ENCODE measurements around the gene NRP1. TPM values are rescaled to one million over a fixed set of nuclear protein-coding genes. Genes with fewer than 3 reads are reported as not detected.

NRP1 gene
- total RNA-seq, 1 experiment from 2014 or later, result 3.0 TPM

DNA sequence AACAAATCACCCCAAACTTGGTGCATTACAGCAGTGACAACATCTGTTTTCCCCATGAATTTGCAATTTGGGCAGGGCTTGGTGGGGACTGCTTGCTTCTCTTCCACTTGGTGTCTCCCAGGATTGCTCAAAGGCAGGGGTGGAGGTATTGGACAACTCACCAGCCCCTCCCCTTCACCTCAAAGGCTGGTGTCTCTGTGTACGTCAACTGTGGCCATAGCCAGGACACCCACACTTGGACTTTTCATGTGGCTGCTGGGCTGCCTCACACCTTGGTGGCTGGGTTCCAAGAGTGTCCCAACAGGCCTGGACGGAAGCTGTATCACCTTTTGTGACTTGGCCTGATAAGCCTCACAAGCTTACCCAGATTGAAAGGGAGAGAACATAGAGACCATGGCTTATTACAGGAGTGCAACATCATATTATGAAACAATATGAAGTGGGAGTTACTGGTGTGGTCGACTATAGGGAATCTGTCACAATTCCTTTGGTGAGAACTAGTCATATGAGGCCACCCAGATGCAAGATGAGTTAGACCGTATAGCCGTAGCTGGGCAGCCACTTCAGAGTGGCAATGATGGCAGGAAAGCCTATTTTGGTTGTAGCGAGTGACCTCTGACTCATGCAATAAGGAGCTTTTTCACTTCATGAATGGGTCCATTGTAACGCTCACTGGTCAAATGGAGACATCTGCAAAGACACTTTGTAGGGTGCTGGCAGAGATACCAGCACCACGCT is 188.8 kb downstream of the NRP1 start:
- TF ChIP-seq, protein P1, sequence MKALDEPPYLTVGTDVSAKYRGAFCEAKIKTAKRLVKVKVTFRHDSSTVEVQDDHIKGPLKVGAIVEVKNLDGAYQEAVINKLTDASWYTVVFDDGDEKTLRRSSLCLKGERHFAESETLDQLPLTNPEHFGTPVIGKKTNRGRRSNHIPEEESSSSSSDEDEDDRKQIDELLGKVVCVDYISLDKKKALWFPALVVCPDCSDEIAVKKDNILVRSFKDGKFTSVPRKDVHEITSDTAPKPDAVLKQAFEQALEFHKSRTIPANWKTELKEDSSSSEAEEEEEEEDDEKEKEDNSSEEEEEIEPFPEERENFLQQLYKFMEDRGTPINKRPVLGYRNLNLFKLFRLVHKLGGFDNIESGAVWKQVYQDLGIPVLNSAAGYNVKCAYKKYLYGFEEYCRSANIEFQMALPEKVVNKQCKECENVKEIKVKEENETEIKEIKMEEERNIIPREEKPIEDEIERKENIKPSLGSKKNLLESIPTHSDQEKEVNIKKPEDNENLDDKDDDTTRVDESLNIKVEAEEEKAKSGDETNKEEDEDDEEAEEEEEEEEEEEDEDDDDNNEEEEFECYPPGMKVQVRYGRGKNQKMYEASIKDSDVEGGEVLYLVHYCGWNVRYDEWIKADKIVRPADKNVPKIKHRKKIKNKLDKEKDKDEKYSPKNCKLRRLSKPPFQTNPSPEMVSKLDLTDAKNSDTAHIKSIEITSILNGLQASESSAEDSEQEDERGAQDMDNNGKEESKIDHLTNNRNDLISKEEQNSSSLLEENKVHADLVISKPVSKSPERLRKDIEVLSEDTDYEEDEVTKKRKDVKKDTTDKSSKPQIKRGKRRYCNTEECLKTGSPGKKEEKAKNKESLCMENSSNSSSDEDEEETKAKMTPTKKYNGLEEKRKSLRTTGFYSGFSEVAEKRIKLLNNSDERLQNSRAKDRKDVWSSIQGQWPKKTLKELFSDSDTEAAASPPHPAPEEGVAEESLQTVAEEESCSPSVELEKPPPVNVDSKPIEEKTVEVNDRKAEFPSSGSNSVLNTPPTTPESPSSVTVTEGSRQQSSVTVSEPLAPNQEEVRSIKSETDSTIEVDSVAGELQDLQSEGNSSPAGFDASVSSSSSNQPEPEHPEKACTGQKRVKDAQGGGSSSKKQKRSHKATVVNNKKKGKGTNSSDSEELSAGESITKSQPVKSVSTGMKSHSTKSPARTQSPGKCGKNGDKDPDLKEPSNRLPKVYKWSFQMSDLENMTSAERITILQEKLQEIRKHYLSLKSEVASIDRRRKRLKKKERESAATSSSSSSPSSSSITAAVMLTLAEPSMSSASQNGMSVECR (CRISPR knock-in tag; IDR thresholded peaks at IDR 0.05; ENCODE audit: borderline replicate concordance), result no peak
- peak; percentile 58; the same call in 1 of the 2 replicates for TF ChIP-seq GABPB1 (CRISPR knock-in tag; IDR thresholded peaks at IDR 0.05)
- H3K9me3 Mint-ChIP-seq, result peaks cover 21% of the 10 kb centered on the region
- H3K27ac Mint-ChIP-seq, result no peak overlapping the region
- no peaks in the 10 kb centered on the region for H3K27me3 Mint-ChIP-seq (ENCODE audit: low read depth)
- POLR2A ChIA-PET, result no interaction called here
- H3K4me3 Mint-ChIP-seq, result no peak overlapping the region
- CTCF ChIA-PET, result interaction anchor here (1.0 to 1.1 kb wide), 2 partner anchors 30 to 137 kb away, joined by 4 read pairs; no protein-coding TSS in a partner anchor
- no peaks in the 10 kb centered on the region for H3K36me3 Mint-ChIP-seq
- DNase-seq (ENCODE audit: low spot score), result no peak
- ATAC-seq, result no peak
- H3K4me1 Mint-ChIP-seq, result no peaks in the 10 kb centered on the region

DNA sequence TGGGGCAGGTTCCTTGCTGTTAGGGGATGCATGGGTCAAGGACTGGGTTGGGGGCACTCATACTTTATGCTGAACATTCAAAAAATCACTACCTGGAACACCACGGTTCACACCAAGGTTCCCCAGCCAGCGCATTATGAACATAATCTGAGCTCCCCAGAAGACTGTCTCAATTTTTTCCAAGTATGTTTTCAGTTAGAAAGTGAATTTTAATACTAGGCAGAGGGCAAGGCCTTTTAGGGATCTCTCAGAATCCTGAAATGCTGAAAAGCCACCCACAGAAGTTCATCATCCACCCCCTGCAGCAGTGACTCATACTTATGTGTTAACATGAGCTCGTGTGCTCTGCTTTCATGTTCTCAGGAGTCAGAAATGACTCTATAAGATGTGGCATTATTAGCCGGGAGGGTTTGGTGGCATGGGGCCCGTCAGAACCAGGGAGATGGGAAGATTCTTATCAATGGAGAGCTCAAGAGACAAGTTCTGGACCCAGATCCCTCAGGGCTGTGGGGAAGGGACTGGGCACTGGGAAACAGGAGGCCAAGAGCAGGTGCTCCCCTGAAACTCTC is 191.2 kb downstream of the NRP1 start:
- Mint-ChIP-seq H3K27ac (no peak overlapping the region), H3K9me3 (peaks cover 15% of the 10 kb centered on the region), H3K4me3 (no peak overlapping the region), H3K27me3 (ENCODE audit: low read depth) (no peaks in the 10 kb centered on the region), H3K36me3 (no peaks in the 10 kb centered on the region), H3K4me1 (0 out of 2 replicates have a peak, but pooled peaks cover 2% of the 10 kb centered on the region)
- no peak for DNase-seq (ENCODE audit: low spot score)
- CTCF ChIA-PET, result no interaction called here
- ATAC-seq, result no peak
- POLR2A ChIA-PET, result no interaction called here
- TF ChIP-seq PRRX2 (CRISPR knock-in tag; IDR thresholded peaks at IDR 0.05), result no peak
- TF ChIP-seq, protein P2, sequence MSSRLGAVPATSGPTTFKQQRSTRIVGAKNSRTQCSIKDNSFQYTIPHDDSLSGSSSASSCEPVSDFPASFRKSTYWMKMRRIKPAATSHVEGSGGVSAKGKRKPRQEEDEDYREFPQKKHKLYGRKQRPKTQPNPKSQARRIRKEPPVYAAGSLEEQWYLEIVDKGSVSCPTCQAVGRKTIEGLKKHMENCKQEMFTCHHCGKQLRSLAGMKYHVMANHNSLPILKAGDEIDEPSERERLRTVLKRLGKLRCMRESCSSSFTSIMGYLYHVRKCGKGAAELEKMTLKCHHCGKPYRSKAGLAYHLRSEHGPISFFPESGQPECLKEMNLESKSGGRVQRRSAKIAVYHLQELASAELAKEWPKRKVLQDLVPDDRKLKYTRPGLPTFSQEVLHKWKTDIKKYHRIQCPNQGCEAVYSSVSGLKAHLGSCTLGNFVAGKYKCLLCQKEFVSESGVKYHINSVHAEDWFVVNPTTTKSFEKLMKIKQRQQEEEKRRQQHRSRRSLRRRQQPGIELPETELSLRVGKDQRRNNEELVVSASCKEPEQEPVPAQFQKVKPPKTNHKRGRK (CRISPR knock-in tag; IDR thresholded peaks at IDR 0.05; ENCODE audit: borderline replicate concordance), result no peak
- TF ChIP-seq, protein P3, sequence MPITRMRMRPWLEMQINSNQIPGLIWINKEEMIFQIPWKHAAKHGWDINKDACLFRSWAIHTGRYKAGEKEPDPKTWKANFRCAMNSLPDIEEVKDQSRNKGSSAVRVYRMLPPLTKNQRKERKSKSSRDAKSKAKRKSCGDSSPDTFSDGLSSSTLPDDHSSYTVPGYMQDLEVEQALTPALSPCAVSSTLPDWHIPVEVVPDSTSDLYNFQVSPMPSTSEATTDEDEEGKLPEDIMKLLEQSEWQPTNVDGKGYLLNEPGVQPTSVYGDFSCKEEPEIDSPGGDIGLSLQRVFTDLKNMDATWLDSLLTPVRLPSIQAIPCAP (CRISPR knock-in tag; IDR thresholded peaks at IDR 0.05), result no peak
- no peak for TF ChIP-seq NFE2L1 (CRISPR knock-in tag; IDR thresholded peaks at IDR 0.05)
- TF ChIP-seq, protein P4, sequence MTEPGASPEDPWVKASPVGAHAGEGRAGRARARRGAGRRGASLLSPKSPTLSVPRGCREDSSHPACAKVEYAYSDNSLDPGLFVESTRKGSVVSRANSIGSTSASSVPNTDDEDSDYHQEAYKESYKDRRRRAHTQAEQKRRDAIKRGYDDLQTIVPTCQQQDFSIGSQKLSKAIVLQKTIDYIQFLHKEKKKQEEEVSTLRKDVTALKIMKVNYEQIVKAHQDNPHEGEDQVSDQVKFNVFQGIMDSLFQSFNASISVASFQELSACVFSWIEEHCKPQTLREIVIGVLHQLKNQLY (CRISPR knock-in tag; IDR thresholded peaks at IDR 0.05), result no peak
- TF ChIP-seq NFATC4 (CRISPR knock-in tag; IDR thresholded peaks at IDR 0.05), result no peak
- no peak for TF ChIP-seq IRF2 (CRISPR knock-in tag; IDR thresholded peaks at IDR 0.05; ENCODE audit: borderline replicate concordance, low read depth)
- TF ChIP-seq ESRRA (CRISPR knock-in tag; IDR thresholded peaks at IDR 0.05; ENCODE audit: borderline replicate concordance), result no peak
- TF ChIP-seq ZNF219 (CRISPR knock-in tag; IDR thresholded peaks at IDR 0.05; ENCODE audit: borderline replicate concordance), result no peak
- TF ChIP-seq, protein P5, sequence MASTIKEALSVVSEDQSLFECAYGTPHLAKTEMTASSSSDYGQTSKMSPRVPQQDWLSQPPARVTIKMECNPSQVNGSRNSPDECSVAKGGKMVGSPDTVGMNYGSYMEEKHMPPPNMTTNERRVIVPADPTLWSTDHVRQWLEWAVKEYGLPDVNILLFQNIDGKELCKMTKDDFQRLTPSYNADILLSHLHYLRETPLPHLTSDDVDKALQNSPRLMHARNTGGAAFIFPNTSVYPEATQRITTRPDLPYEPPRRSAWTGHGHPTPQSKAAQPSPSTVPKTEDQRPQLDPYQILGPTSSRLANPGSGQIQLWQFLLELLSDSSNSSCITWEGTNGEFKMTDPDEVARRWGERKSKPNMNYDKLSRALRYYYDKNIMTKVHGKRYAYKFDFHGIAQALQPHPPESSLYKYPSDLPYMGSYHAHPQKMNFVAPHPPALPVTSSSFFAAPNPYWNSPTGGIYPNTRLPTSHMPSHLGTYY (CRISPR knock-in tag; IDR thresholded peaks at IDR 0.05), result no peak
- TF ChIP-seq, protein P6, sequence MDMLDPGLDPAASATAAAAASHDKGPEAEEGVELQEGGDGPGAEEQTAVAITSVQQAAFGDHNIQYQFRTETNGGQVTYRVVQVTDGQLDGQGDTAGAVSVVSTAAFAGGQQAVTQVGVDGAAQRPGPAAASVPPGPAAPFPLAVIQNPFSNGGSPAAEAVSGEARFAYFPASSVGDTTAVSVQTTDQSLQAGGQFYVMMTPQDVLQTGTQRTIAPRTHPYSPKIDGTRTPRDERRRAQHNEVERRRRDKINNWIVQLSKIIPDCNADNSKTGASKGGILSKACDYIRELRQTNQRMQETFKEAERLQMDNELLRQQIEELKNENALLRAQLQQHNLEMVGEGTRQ (CRISPR knock-in tag; IDR thresholded peaks at IDR 0.05), result no peak
- TF ChIP-seq, protein P7, sequence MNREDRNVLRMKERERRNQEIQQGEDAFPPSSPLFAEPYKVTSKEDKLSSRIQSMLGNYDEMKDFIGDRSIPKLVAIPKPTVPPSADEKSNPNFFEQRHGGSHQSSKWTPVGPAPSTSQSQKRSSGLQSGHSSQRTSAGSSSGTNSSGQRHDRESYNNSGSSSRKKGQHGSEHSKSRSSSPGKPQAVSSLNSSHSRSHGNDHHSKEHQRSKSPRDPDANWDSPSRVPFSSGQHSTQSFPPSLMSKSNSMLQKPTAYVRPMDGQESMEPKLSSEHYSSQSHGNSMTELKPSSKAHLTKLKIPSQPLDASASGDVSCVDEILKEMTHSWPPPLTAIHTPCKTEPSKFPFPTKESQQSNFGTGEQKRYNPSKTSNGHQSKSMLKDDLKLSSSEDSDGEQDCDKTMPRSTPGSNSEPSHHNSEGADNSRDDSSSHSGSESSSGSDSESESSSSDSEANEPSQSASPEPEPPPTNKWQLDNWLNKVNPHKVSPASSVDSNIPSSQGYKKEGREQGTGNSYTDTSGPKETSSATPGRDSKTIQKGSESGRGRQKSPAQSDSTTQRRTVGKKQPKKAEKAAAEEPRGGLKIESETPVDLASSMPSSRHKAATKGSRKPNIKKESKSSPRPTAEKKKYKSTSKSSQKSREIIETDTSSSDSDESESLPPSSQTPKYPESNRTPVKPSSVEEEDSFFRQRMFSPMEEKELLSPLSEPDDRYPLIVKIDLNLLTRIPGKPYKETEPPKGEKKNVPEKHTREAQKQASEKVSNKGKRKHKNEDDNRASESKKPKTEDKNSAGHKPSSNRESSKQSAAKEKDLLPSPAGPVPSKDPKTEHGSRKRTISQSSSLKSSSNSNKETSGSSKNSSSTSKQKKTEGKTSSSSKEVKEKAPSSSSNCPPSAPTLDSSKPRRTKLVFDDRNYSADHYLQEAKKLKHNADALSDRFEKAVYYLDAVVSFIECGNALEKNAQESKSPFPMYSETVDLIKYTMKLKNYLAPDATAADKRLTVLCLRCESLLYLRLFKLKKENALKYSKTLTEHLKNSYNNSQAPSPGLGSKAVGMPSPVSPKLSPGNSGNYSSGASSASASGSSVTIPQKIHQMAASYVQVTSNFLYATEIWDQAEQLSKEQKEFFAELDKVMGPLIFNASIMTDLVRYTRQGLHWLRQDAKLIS (CRISPR knock-in tag; IDR thresholded peaks at IDR 0.05; ENCODE audit: borderline replicate concordance), result no peak
- no peak for TF ChIP-seq SMAD3 (CRISPR knock-in tag; IDR thresholded peaks at IDR 0.05; ENCODE audit: borderline replicate concordance)
- no peak for TF ChIP-seq ZNF138 (CRISPR knock-in tag; conservative IDR thresholded peaks at IDR 0.05)

All from WTC11 (cell line).